Karpas-422 (cell line): ENCODE data around the gene ZCCHC7. TPM values are rescaled to one million over a fixed set of nuclear protein-coding genes. Genes with fewer than 3 reads are reported as not detected.
A peak's percentile ranks its signal among the peaks of the same experiment; 100 is the strongest.

Experiments
- DNase-seq: peaks from one replicate; pipeline ENCODE4 v3.0.0-alpha.2; 2015
- H2AFZ ChIP-seq: fragments of 200-600 bp; sonication (generic); 2 replicates; pipeline ENCODE4 v1.6.1; 2014; ENCODE audit warnings: antibody characterized with exemption, low read length, mixed read lengths
- H3K27ac ChIP-seq: fragments of 200-600 bp; sonication (generic); 2 replicates; pipeline ENCODE4 v1.5.1; 2014; ENCODE audit warnings: mild to moderate bottlenecking, low read length, moderate library complexity
- H3K27me3 ChIP-seq: fragments of 200-600 bp; sonication (generic); 2 replicates; pipeline ENCODE4 v1.6.1; 2014; ENCODE audit warnings: low read length, mixed read lengths
- H3K36me3 ChIP-seq: fragments of 200-600 bp; sonication (generic); 2 replicates; pipeline ENCODE4 v1.6.1; 2014; ENCODE audit warnings: low read length, mixed read lengths; ENCODE audit not compliant: insufficient read depth
- H3K4me1 ChIP-seq: fragments of 200-600 bp; sonication (generic); 2 replicates; pipeline ENCODE4 v1.6.1; 2014; ENCODE audit warnings: mild to moderate bottlenecking, low read length, mixed read lengths
- H3K4me2 ChIP-seq: fragments of 200-600 bp; sonication (generic); 2 replicates; pipeline ENCODE4 v1.6.1; 2014; ENCODE audit warnings: low read length, low read depth, mild to moderate bottlenecking; ENCODE audit not compliant: poor library complexity, severe bottlenecking
- H3K4me3 ChIP-seq: fragments of 200-600 bp; sonication (generic); 2 replicates; pipeline ENCODE4 v1.5.1; 2014; ENCODE audit warnings: mild to moderate bottlenecking, antibody characterized with exemption, low read length, mixed read lengths
- H3K79me2 ChIP-seq: fragments of 200-600 bp; sonication (generic); 2 replicates; pipeline ENCODE4 v1.6.1; 2014; ENCODE audit warnings: mild to moderate bottlenecking, low read length, mixed read lengths
- H3K9ac ChIP-seq: fragments of 200-600 bp; sonication (generic); 2 replicates; pipeline ENCODE4 v1.6.0; 2014; ENCODE audit warnings: low read length
- H3K9me2 ChIP-seq: fragments of 200-600 bp; sonication (generic), shearing (Covaris generic); replicated peaks from 2 replicates; pipeline ENCODE4 v1.6.0; 2014; ENCODE audit warnings: mild to moderate bottlenecking, low read length, moderate library complexity; ENCODE audit not compliant: insufficient read depth
- H3K9me3 ChIP-seq: fragments of 300-700, 200-600 bp; sonication (generic); 2 replicates; pipeline ENCODE4 v1.6.1; 2014; ENCODE audit warnings: low read length, mixed read lengths
- H4K20me1 ChIP-seq: fragments of 200-600 bp; sonication (generic); 2 replicates; pipeline ENCODE4 v1.6.1; 2014; ENCODE audit warnings: mild to moderate bottlenecking, antibody characterized with exemption, low read length, low read depth; ENCODE audit not compliant: insufficient read depth
- total RNA-seq: library from RNA; depleted of rRNA; stranded (reverse); fragments of >200 nt; shearing (Covaris generic); gene quantifications from 2 replicates; pipeline ENCODE4 v1.2.3, GENCODE V29; 2014; ENCODE audit warnings: low replicate concordance

Gene ZCCHC7
- total RNA-seq, 1 experiment from 2014 or later, result 85.1 TPM

GRCh38 chr9:37220971-37221370 lies 100.6 kb downstream of the ZCCHC7 start:
- Histone ChIP-seq H3K36me3 (peaks cover 4% of the 10 kb centered on the region), H3K9me2 (no peaks in the 10 kb centered on the region), H3K27me3 (no peaks in the 10 kb centered on the region), H3K27ac (no peak overlapping the region), H3K4me1 (peaks cover 10% of the 10 kb centered on the region; the same call in 1 of the 2 replicates), H2AFZ (no peak overlapping the region), H3K9me3 (no peaks in the 10 kb centered on the region), H3K79me2 (peaks cover 90% of the 10 kb centered on the region), H3K9ac (no peak overlapping the region), H3K4me3 (no peak overlapping the region), H3K4me2 (no peak overlapping the region), H4K20me1 (no peaks in the 10 kb centered on the region)
- no peak for DNase-seq

- no peaks in the 10 kb centered on the region for H3K9me2 ChIP-seq
- peaks cover 10% of the 10 kb centered on the region; the same call in 1 of the 2 replicates for H3K4me1 ChIP-seq
- no peaks in the 10 kb centered on the region for H3K27me3 ChIP-seq
- H4K20me1 ChIP-seq, result no peaks in the 10 kb centered on the region
- no peaks in the 10 kb centered on the region for H3K9me3 ChIP-seq
- no peak overlapping the region for H3K4me2 ChIP-seq
- peak overlapping the region; percentile 5; the same call in 1 of the 2 replicates for H3K27ac ChIP-seq
- H2AFZ ChIP-seq, result no peak overlapping the region
- DNase-seq, result no peak
- no peak overlapping the region for H3K9ac ChIP-seq
- H3K79me2 ChIP-seq, result peaks cover 92% of the 10 kb centered on the region
- no peak overlapping the region for H3K4me3 ChIP-seq
- H3K36me3 ChIP-seq, result peaks cover 4% of the 10 kb centered on the region
Measured at GRCh38 chr9:37221489-37222106, 101.2 kb downstream of the ZCCHC7 start.

- Histone ChIP-seq H3K9me2 (no peaks in the 10 kb centered on the region), H2AFZ (no peak overlapping the region), H3K27me3 (no peaks in the 10 kb centered on the region), H3K4me2 (no peak overlapping the region), H3K9ac (no peak overlapping the region), H3K79me2 (peaks cover 79% of the 10 kb centered on the region), H3K27ac (no peak overlapping the region), H4K20me1 (no peaks in the 10 kb centered on the region), H3K36me3 (peaks cover 14% of the 10 kb centered on the region; the same call in 1 of the 2 replicates), H3K4me3 (no peak overlapping the region), H3K9me3 (no peaks in the 10 kb centered on the region), H3K4me1 (peaks cover 4% of the 10 kb centered on the region; the same call in 1 of the 2 replicates)
- no peak for DNase-seq
Measured at GRCh38 chr9:37229455-37229854, 109.1 kb downstream of the ZCCHC7 start.

GRCh38 chr9:37229882-37230482 lies 109.6 kb downstream of the ZCCHC7 start:
- Histone ChIP-seq H3K9ac (no peak overlapping the region), H3K79me2 (peaks cover 76% of the 10 kb centered on the region)
- DNase-seq, result no peak

GRCh38 chr9:37236822-37237221 lies 116.4 kb downstream of the ZCCHC7 start:
- Histone ChIP-seq H3K79me2 (peaks cover 86% of the 10 kb centered on the region), H3K27ac (peak overlapping the region; percentile 6; the same call in 1 of the 2 replicates), H3K4me3 (no peak overlapping the region), H3K36me3 (peaks cover 23% of the 10 kb centered on the region; the same call in 1 of the 2 replicates), H3K9me2 (no peaks in the 10 kb centered on the region), H3K4me2 (no peak overlapping the region), H3K4me1 (peaks cover 54% of the 10 kb centered on the region), H2AFZ (no peak overlapping the region), H4K20me1 (no peaks in the 10 kb centered on the region), H3K9ac (no peak overlapping the region), H3K9me3 (no peaks in the 10 kb centered on the region), H3K27me3 (no peaks in the 10 kb centered on the region)
- DNase-seq, result no peak

More at GRCh38 chr9:37229882-37230482, 109.6 kb downstream of the ZCCHC7 start:
- no peaks in the 10 kb centered on the region for H3K27me3 ChIP-seq
- H3K36me3 ChIP-seq, result peaks cover 14% of the 10 kb centered on the region; the same call in 1 of the 2 replicates
- H3K9me2 ChIP-seq, result no peaks in the 10 kb centered on the region
- no peak overlapping the region for H3K27ac ChIP-seq
- H3K9me3 ChIP-seq, result no peaks in the 10 kb centered on the region
- no peak overlapping the region for H3K4me3 ChIP-seq
- no peaks in the 10 kb centered on the region for H4K20me1 ChIP-seq
- H3K4me2 ChIP-seq, result no peak overlapping the region
- peaks cover 4% of the 10 kb centered on the region; the same call in 1 of the 2 replicates for H3K4me1 ChIP-seq
- H2AFZ ChIP-seq, result no peak overlapping the region

GRCh38 chr9:37238122-37238521 lies 117.7 kb downstream of the ZCCHC7 start:
- no peak overlapping the region for H3K4me2 ChIP-seq

GRCh38 chr9:37239224-37239859 lies 119.0 kb downstream of the ZCCHC7 start:
- no peaks in the 10 kb centered on the region for H3K9me3 ChIP-seq
- H3K9ac ChIP-seq, result no peak overlapping the region
- no peak overlapping the region for H3K4me2 ChIP-seq
- no peaks in the 10 kb centered on the region for H3K9me2 ChIP-seq
- peaks cover 9% of the 10 kb centered on the region; the same call in 1 of the 2 replicates for H3K36me3 ChIP-seq
- no peaks in the 10 kb centered on the region for H3K27me3 ChIP-seq
- no peak overlapping the region for H3K4me3 ChIP-seq
- peaks cover 83% of the 10 kb centered on the region for H3K79me2 ChIP-seq
- no peaks in the 10 kb centered on the region for H4K20me1 ChIP-seq
- DNase-seq, result no peak
- H3K27ac ChIP-seq, result peak overlapping the region; percentile 47
- no peak overlapping the region for H2AFZ ChIP-seq
- peaks cover 71% of the 10 kb centered on the region for H3K4me1 ChIP-seq

More at GRCh38 chr9:37238122-37238521, 117.7 kb downstream of the ZCCHC7 start:
- Histone ChIP-seq H3K79me2 (peaks cover 85% of the 10 kb centered on the region), H3K4me1 (peaks cover 65% of the 10 kb centered on the region), H3K9me3 (no peaks in the 10 kb centered on the region), H2AFZ (no peak overlapping the region), H3K36me3 (peaks cover 20% of the 10 kb centered on the region; the same call in 1 of the 2 replicates), H3K27me3 (no peaks in the 10 kb centered on the region), H3K9me2 (no peaks in the 10 kb centered on the region), H4K20me1 (no peaks in the 10 kb centered on the region), H3K4me3 (no peak overlapping the region), H3K27ac (peak overlapping the region; percentile 24), H3K9ac (no peak overlapping the region)
- DNase-seq, result no peak

GRCh38 chr9:37239921-37240320 lies 119.5 kb downstream of the ZCCHC7 start:
- H3K4me2 ChIP-seq, result no peak overlapping the region
- DNase-seq, result no peak
- H3K27me3 ChIP-seq, result no peaks in the 10 kb centered on the region
- no peaks in the 10 kb centered on the region for H3K9me2 ChIP-seq
- no peak overlapping the region for H3K4me3 ChIP-seq
- peaks cover 76% of the 10 kb centered on the region for H3K4me1 ChIP-seq
- H3K79me2 ChIP-seq, result peaks cover 86% of the 10 kb centered on the region
- H4K20me1 ChIP-seq, result no peaks in the 10 kb centered on the region
- no peaks in the 10 kb centered on the region for H3K9me3 ChIP-seq
- H3K36me3 ChIP-seq, result peaks cover 9% of the 10 kb centered on the region; the same call in 1 of the 2 replicates
- H3K27ac ChIP-seq, result peak overlapping the region; percentile 47
- H2AFZ ChIP-seq, result no peak overlapping the region
- H3K9ac ChIP-seq, result no peak overlapping the region
